ENCODE measurements around the gene C3orf52. TPM values are rescaled to one million over a fixed set of nuclear protein-coding genes. Genes with fewer than 3 reads are reported as not detected.
A peak's percentile ranks its signal among the peaks of the same experiment; 100 is the strongest.
"Not testable (repeated sequence)": the region's sequence is repeated elsewhere in the genome, so short reads cannot be mapped to it uniquely, and the experiment has no call there.

The C3orf52 gene, protein sequence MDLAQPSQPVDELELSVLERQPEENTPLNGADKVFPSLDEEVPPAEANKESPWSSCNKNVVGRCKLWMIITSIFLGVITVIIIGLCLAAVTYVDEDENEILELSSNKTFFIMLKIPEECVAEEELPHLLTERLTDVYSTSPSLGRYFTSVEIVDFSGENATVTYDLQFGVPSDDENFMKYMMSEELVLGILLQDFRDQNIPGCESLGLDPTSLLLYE
- total RNA-seq: 42.5 and 42.9 TPM in 2 replicates

- Histone ChIP-seq H3K4me3 (ENCODE audit: low read depth, low read length) (peak within 1 kb of the TSS; percentile 74), H3K27me3 (ENCODE audit: control insufficient read depth, insufficient read depth, low read length) (no peaks in the 10 kb centered on the region), H3K36me3 (ENCODE audit: control insufficient read depth, insufficient read depth, low read length) (no peaks in the 10 kb centered on the region)
- TF ChIP-seq, protein P1, sequence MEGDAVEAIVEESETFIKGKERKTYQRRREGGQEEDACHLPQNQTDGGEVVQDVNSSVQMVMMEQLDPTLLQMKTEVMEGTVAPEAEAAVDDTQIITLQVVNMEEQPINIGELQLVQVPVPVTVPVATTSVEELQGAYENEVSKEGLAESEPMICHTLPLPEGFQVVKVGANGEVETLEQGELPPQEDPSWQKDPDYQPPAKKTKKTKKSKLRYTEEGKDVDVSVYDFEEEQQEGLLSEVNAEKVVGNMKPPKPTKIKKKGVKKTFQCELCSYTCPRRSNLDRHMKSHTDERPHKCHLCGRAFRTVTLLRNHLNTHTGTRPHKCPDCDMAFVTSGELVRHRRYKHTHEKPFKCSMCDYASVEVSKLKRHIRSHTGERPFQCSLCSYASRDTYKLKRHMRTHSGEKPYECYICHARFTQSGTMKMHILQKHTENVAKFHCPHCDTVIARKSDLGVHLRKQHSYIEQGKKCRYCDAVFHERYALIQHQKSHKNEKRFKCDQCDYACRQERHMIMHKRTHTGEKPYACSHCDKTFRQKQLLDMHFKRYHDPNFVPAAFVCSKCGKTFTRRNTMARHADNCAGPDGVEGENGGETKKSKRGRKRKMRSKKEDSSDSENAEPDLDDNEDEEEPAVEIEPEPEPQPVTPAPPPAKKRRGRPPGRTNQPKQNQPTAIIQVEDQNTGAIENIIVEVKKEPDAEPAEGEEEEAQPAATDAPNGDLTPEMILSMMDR (IDR thresholded peaks at IDR 0.05; ENCODE audit: insufficient read depth, low read length, poor library complexity, severe bottlenecking): peak; percentile 9
- no peak for DNase-seq (ENCODE audit: low read depth)
Measured at GRCh38 chr3:112086076-112086854, at the start of gene C3orf52. Gene C3orf52, plus strand, starts transcription at chr3:112086389. Its CDS starts 19 bp downstream, at chr3:112086408.

GRCh38 chr3:112037194-112037593 lies 49.0 kb upstream of the C3orf52 start:
- not testable (repeated sequence) for H3K27me3 ChIP-seq (ENCODE audit: control insufficient read depth, insufficient read depth, low read length); H3K36me3 ChIP-seq (ENCODE audit: control insufficient read depth, insufficient read depth, low read length); DNase-seq (ENCODE audit: low read depth); H3K4me3 ChIP-seq (ENCODE audit: low read depth, low read length)

- Histone ChIP-seq H3K27me3 (ENCODE audit: control insufficient read depth, insufficient read depth, low read length) (no peaks in the 10 kb centered on the region), H3K36me3 (ENCODE audit: control insufficient read depth, insufficient read depth, low read length) (no peaks in the 10 kb centered on the region), H3K4me3 (ENCODE audit: low read depth, low read length) (no peak overlapping the region)
- TF ChIP-seq, protein P1 (IDR thresholded peaks at IDR 0.05; ENCODE audit: insufficient read depth, low read length, poor library complexity, severe bottlenecking): no peak
- no peak for DNase-seq (ENCODE audit: low read depth)
Measured at GRCh38 chr3:112038863-112039262, 47.3 kb upstream of the C3orf52 start.

- Histone ChIP-seq H3K36me3 (ENCODE audit: control insufficient read depth, insufficient read depth, low read length) (no peaks in the 10 kb centered on the region), H3K4me3 (ENCODE audit: low read depth, low read length) (no peak overlapping the region), H3K27me3 (ENCODE audit: control insufficient read depth, insufficient read depth, low read length) (no peaks in the 10 kb centered on the region)
- no peak for DNase-seq (ENCODE audit: low read depth)
- TF ChIP-seq, protein P1 (IDR thresholded peaks at IDR 0.05; ENCODE audit: insufficient read depth, low read length, poor library complexity, severe bottlenecking): no peak
Measured at GRCh38 chr3:112041321-112041720, 44.9 kb upstream of the C3orf52 start.

DNA sequence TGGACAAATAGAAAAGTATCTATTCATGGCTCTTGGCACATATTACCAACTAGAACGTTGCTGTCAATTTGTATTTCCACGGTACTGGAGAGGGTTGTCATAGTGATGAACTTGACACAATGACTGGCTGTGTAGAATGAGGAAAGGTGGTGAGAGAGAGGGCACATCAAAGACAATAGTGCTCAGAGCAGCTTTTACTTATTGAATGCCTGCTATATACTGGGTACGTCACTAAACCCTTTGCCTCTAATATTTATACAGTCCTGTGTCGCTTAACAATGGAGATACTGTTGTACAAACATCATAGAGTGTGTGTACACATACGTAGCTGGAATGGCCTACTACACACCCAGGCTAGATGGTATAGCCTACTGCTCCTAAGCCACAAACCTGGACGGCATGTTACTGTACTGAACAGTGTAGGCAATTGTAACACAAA lies 43.3 kb upstream of the C3orf52 start:
- Histone ChIP-seq H3K4me3 (ENCODE audit: low read depth, low read length) (no peak overlapping the region), H3K36me3 (ENCODE audit: control insufficient read depth, insufficient read depth, low read length) (no peaks in the 10 kb centered on the region), H3K27me3 (ENCODE audit: control insufficient read depth, insufficient read depth, low read length) (no peaks in the 10 kb centered on the region)
- TF ChIP-seq, protein P1 (IDR thresholded peaks at IDR 0.05; ENCODE audit: insufficient read depth, low read length, poor library complexity, severe bottlenecking): no peak
- DNase-seq (ENCODE audit: low read depth): no peak

DNA sequence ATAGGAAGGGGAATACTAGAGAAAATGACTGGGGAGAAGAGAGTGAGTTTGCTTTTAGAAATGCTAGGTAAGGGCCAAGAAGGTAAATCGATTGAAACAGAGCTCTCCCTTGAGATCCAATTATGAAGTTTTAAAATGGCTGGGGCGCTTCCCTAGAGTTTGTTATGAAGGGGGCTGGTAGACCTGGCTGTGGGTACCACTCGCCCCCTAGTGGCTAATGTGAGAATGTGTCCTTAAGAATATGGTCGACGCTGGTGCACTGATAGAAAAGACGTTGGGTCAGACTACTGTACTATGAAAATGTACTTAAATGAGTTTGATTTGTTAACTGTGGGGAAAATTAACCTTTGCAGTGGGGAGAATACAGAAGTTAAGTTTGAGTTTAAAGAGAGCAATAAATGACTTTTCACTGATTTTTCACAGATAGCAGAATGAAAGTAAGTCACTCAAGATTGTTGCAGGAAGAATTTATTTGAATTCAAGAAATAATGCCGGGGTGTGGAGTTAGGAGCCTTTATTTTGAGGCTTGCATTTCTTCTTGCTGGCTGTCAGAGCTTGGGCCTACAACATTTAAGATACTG lies 42.5 kb upstream of the C3orf52 start:
- TF ChIP-seq, protein P1 (IDR thresholded peaks at IDR 0.05; ENCODE audit: insufficient read depth, low read length, poor library complexity, severe bottlenecking): peak; percentile 93
- Histone ChIP-seq H3K36me3 (ENCODE audit: control insufficient read depth, insufficient read depth, low read length) (no peaks in the 10 kb centered on the region), H3K27me3 (ENCODE audit: control insufficient read depth, insufficient read depth, low read length) (no peaks in the 10 kb centered on the region), H3K4me3 (ENCODE audit: low read depth, low read length) (no peak overlapping the region)
- peak; percentile 28 for DNase-seq (ENCODE audit: low read depth)
